K562 (cell line): ENCODE data around the gene INCA1. TPM values are rescaled to one million over a fixed set of nuclear protein-coding genes. Genes with fewer than 3 reads are reported as not detected.

Experiments used
- CREB3L1 ChIP-seq: fragments of 450-650 bp; IDR thresholded peaks from 2 replicates; pipeline ENCODE4 v1.6.1; 2014; ENCODE audit warnings: low read depth, mild to moderate bottlenecking, moderate library complexity, borderline replicate concordance
- CREBBP ChIP-seq: IDR thresholded peaks from one replicate; pipeline ENCODE4 v1.6.1; 2012; ENCODE audit warnings: low read depth, mild to moderate bottlenecking, control low read depth, inconsistent platforms, low read length
- DNMT1 ChIP-seq: fragments of 450-650 bp; IDR thresholded peaks from 2 replicates; pipeline ENCODE4 v1.6.1; 2016; ENCODE audit warnings: antibody characterized with exemption, mild to moderate bottlenecking
- FUS ChIP-seq: fragments of 200-400 bp; formaldehyde crosslinking; optimal IDR thresholded peaks from 2 replicates; pipeline ENCODE3; 2017; ENCODE audit warnings: low read depth, low read length
- HEY1 ChIP-seq: fragments of 250-450 bp; sonication (Bioruptor Pico); IDR thresholded peaks from 2 replicates; pipeline ENCODE4 v1.5.0; 2020; ENCODE audit warnings: mild to moderate bottlenecking, moderate library complexity, borderline replicate concordance
- HNRNPH1 ChIP-seq: fragments of 200-400 bp; formaldehyde crosslinking; optimal IDR thresholded peaks from 2 replicates; pipeline ENCODE3; 2017; ENCODE audit warnings: low read depth, mild to moderate bottlenecking, low read length, moderate library complexity
- MCM7 ChIP-seq, 2 experiments: fragments of 450-650 bp; IDR thresholded peaks; 2 replicates each; pipeline ENCODE4 v1.6.1; 2016 to 2018
- POLR3G ChIP-seq: IDR thresholded peaks from 2 replicates; pipeline ENCODE4 v1.6.1; 2011; ENCODE audit not compliant: insufficient read length, insufficient replicate concordance; ENCODE audit errors: extremely low read depth
- POU5F1 ChIP-seq: fragments of 150-350 bp; IDR thresholded peaks from 2 replicates; pipeline ENCODE4 v1.6.1; 2014; ENCODE audit warnings: borderline replicate concordance, low read length, low read depth, mild to moderate bottlenecking; ENCODE audit not compliant: partially characterized antibody
- PRPF4 ChIP-seq: fragments of 200-400 bp; formaldehyde crosslinking; IDR thresholded peaks from one replicate; pipeline ENCODE4 v1.6.1; 2017; ENCODE audit warnings: low read length, low read depth, mild to moderate bottlenecking; ENCODE audit not compliant: insufficient read depth, poor library complexity, severe bottlenecking
- RBM15 ChIP-seq: fragments of 200-400 bp; formaldehyde crosslinking; IDR thresholded peaks from 2 replicates; pipeline ENCODE4 v1.6.1; 2018; ENCODE audit warnings: mild to moderate bottlenecking, low read length, moderate library complexity; ENCODE audit not compliant: insufficient read depth
- TGIF2 ChIP-seq: sonication (generic); formaldehyde crosslinking; IDR thresholded peaks from 2 replicates; pipeline ENCODE4 v1.8.1; 2022; ENCODE audit warnings: mild to moderate bottlenecking, missing genetic modification reagents, moderate library complexity
- ZNF217 ChIP-seq: sonication (generic); formaldehyde crosslinking; IDR thresholded peaks from 2 replicates; pipeline ENCODE4 v1.8.0; 2022; ENCODE audit warnings: mild to moderate bottlenecking, missing genetic modification reagents
- ZNF551 ChIP-seq: fragments of 250-450 bp; sonication (Bioruptor Pico); IDR thresholded peaks from 2 replicates; pipeline ENCODE4 v1.5.0; 2021; ENCODE audit warnings: mild to moderate bottlenecking, moderate library complexity
- polyA plus RNA-seq, 8 experiments: library from polyadenylated mRNA; depleted of rRNA in 4 of 8; stranded (reverse) in 5 of 8; unstranded in 3 of 8; fragments of >200 nt; fragmentation: Nextera tagmentation in 2 of 8; fragmentation: Illumina TruSeq in 1 of 8; extraction: Ambion mirVana in 2 of 8; extraction: Trizol in 1 of 8; gene quantifications; 2 replicates each; pipeline versions ENCODE4 v1.2.1 to v1.2.3, GENCODE V29; 2011 to 2014; ENCODE audit warnings: inconsistent platforms in 1 of 8, missing spikeins in 1 of 8
- total RNA-seq, 7 experiments: library from RNA; depleted of rRNA in 6 of 7; stranded (reverse); fragments of >200 nt in 6 of 7; fragmentation: Illumina TruSeq in 2 of 7; extraction: Trizol in 2 of 7; gene quantifications; 2 replicates each; pipeline versions ENCODE4 v1.2.1 to v1.2.3, GENCODE V29; 2011 to 2021; ENCODE audit warnings: low replicate concordance in 1 of 7
- TF ChIP-seq, protein P1 (sequence below): fragments of 250-450 bp; sonication (Bioruptor Pico); IDR thresholded peaks from 2 replicates; pipeline ENCODE4 v1.4.0; 2020; ENCODE audit warnings: mild to moderate bottlenecking
- TF ChIP-seq, protein P2 (sequence below): conservative IDR thresholded peaks from 2 replicates; pipeline ENCODE4 v1.6.1; 2011; ENCODE audit warnings: low read depth, mild to moderate bottlenecking, low read length; ENCODE audit not compliant: control insufficient read depth

The INCA1 gene
- total and polyA plus RNA-seq, 9 of the 15 experiments (the other 6 are each of a cell fraction or from before 2014, with no cell fraction given), result 0.08 to 0.50 (median 0.13) TPM; not detected in 4

DNA sequence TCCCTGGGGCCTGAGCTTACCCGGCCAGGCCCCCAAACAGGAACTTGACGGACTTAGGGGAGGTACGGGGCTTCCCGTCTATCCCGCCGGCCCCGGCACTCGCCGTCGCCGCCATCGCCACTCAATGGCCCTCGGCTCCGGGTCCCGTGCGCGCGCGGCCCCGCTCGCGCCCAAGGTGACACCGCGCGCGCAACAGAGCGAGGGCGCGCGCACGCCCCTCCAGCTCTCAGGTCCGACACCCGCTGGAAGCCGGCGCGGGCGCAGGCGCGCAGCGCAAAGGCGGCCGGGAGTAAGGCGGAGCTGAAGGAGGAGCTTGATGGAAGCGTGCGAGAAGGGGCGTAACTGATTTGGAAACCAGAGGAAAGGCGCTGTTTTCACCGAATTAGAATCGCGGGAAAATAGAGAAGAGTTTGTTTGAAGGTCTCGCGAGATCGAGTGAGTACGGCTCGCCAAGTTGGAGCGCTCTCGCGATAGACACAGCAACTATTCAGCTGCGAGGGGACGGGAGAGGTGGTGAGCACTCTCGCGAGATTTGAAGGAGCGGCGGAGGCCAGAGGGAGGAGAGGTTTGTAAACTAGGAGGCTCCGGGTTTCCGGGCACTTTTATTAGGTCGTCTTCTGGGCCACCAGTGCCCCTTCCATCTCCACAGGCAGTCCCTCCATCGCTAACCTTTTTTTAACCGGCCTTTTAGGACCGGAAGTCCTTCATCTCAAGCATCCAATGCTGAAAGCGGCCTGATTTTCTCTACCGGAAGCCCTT, 57.3 kb downstream of the INCA1 start, which contains the start of the genes RNF167 and SLC25A11 (continued):
- TF ChIP-seq RBM15, result no peak
- TF ChIP-seq CREBBP, result no peak
- TF ChIP-seq POU5F1, result no peak
- TF ChIP-seq, protein P1, sequence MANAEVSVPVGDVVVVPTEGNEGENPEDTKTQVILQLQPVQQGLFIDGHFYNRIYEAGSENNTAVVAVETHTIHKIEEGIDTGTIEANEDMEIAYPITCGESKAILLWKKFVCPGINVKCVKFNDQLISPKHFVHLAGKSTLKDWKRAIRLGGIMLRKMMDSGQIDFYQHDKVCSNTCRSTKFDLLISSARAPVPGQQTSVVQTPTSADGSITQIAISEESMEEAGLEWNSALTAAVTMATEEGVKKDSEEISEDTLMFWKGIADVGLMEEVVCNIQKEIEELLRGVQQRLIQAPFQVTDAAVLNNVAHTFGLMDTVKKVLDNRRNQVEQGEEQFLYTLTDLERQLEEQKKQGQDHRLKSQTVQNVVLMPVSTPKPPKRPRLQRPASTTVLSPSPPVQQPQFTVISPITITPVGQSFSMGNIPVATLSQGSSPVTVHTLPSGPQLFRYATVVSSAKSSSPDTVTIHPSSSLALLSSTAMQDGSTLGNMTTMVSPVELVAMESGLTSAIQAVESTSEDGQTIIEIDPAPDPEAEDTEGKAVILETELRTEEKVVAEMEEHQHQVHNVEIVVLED (CRISPR knock-in tag), result peak; percentile 88
- no peak for TF ChIP-seq TGIF2
- no peak for TF ChIP-seq POLR3G
- no peak for TF ChIP-seq HNRNPH1
- no peak for TF ChIP-seq FUS
- TF ChIP-seq DNMT1, result no peak
- no peak for TF ChIP-seq HEY1 (CRISPR knock-in tag)
- TF ChIP-seq MCM7 (IDR thresholded peaks at IDR 0.05), result no peak
- no peak for TF ChIP-seq PRPF4
- no peak for TF ChIP-seq ZNF551
- TF ChIP-seq, protein P2, sequence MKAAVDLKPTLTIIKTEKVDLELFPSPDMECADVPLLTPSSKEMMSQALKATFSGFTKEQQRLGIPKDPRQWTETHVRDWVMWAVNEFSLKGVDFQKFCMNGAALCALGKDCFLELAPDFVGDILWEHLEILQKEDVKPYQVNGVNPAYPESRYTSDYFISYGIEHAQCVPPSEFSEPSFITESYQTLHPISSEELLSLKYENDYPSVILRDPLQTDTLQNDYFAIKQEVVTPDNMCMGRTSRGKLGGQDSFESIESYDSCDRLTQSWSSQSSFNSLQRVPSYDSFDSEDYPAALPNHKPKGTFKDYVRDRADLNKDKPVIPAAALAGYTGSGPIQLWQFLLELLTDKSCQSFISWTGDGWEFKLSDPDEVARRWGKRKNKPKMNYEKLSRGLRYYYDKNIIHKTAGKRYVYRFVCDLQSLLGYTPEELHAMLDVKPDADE, result 0 out of 2 replicates have a peak, but pooled peaks have one; percentile 25
- no peak for TF ChIP-seq ZNF217
- peak; percentile 98 for TF ChIP-seq CREB3L1
